ENCODE measurements around the gene SRPRB.

DNA sequence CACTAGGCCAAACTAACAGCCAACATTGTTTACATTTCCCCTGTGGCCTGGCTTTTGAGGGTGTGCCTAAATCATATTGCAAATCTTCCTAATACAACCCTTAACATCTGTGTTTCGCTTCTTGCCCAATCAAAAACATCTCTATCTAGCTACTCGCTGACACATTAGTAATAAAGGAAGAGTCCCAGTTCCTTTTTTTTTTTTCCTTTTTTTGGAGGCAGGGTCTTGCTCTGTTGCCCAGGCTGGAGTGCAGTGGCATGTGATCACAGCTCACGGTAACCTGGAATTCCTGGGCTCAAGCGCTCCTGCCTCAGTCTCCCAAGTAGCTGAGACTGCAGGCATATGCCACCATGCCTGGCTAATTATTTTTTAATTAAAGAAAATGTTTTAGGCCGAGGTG is 2.1 kb upstream of the SRPRB start:
- TF ChIP-seq, protein P1, sequence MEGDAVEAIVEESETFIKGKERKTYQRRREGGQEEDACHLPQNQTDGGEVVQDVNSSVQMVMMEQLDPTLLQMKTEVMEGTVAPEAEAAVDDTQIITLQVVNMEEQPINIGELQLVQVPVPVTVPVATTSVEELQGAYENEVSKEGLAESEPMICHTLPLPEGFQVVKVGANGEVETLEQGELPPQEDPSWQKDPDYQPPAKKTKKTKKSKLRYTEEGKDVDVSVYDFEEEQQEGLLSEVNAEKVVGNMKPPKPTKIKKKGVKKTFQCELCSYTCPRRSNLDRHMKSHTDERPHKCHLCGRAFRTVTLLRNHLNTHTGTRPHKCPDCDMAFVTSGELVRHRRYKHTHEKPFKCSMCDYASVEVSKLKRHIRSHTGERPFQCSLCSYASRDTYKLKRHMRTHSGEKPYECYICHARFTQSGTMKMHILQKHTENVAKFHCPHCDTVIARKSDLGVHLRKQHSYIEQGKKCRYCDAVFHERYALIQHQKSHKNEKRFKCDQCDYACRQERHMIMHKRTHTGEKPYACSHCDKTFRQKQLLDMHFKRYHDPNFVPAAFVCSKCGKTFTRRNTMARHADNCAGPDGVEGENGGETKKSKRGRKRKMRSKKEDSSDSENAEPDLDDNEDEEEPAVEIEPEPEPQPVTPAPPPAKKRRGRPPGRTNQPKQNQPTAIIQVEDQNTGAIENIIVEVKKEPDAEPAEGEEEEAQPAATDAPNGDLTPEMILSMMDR (IDR thresholded peaks at IDR 0.05; ENCODE audit: low read depth, low read length): no peak
- no peak for TF ChIP-seq EZH2phosphoT487 (IDR thresholded peaks at IDR 0.05; ENCODE audit: low read depth)

Data from OCI-LY3 (cell line).